Measurements from ENCODE around the gene FKRP. TPM values are rescaled to one million over a fixed set of nuclear protein-coding genes. Genes with fewer than 3 reads are reported as not detected.

FKRP gene
- total RNA-seq, 4 donors from 2014 or later, result 15.7 to 20.4 (median 17.7) TPM

DNA sequence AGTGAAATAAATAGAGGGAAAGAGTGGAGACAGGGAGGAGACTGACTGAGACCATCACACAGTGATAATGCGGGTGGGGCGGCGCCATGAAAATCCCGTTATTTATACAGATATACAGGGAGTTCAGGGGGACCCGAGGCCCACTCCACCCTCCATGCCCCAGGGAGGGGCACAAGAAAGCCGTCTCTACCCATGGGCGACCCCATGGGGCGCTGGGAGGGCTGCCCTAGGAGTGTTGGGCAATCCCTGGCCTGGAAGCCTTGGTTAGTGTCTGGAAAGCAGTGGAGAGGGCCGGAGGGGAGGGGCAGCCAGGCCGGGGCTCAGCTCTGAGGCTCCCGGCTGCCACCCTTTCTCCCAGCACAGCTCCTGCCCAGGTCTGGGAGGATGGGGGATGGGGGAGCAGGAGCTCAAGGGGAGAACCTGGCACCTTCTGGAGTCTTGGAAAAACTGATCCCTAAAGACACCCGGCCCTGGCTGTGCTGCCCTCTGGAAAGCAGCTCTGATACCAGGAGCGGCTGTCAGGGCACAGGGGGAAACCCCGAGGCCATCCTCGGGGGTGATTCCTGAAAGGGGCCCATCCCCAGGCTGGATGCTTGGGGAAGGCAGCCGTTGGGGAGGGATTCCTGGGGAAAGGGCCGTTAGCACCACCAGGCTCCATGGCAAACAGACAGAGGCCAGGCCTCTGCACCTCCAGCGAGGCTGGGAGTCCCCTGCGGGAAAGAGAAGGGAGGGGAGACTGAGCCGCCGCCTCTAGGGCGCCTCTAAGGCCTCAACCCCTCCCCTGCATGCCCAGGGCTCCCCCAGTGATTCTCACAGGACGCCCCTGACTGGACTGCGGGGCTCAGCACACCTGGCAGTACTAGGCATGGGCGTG, 26.0 kb upstream of the FKRP start:
- Histone ChIP-seq H3K36me3 (peaks cover 3 to 54% (median 19%) of the 10 kb centered on the region in 3 donors), H3K4me3 (no peak overlapping the region), H3K27me3 (no peaks in the 10 kb centered on the region), H3K4me1 (peaks cover 0 to 32% (median 21%) of the 10 kb centered on the region in 4 donors), H3K27ac (peak overlapping the region in 3 of 4 donors; percentile 2 to 38 (median 7)), H3K9me3 (no peaks in the 10 kb centered on the region)
- TF ChIP-seq POLR2A (IDR thresholded peaks at IDR 0.05), result no peak
- WGBS, 2 donors, result 64 to 69% methylated on average over 23 to 25 of the region's 25 CpGs
- DNase-seq (ENCODE audit: low spot score in 2 of 2), result no peak

DNA sequence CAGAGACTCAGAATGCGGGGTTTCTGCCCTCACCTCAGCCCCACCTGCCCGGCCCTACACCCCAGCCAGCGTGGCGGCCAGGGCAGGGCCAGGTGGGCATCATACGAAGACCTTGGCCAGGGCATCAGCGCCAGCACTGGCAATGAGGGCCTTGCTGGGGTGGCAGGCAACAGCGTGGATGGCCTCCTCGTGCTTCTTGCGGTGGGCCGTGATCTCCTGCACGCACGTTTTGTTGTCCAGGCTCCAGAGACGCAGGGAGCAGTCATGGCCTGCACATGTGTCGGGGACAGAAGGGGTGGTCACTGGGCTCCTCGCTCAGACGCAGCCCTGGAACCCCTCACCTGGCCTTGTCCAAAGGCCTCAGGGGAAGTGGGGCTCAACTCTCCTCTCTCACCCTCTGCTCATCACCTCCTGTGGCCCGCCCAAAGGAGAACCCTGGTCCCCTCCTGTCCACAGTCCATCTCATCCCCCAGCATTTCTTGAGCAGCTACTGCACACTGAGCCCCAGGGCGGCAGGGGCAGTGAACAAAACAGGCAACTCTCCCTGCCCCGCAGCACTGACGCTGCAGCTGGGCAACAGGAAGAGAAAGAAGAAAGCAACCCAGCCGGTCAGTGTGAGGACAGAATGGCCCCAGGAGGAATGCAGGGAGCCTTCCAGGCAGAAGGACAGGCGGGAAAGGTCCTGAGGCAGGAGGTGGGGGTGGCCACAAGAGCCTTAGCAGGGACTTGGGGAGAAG, 25.2 kb upstream of the FKRP start:
- peak overlapping the region in 1 of 4 donors; percentile 26 for H3K27ac ChIP-seq
- DNase-seq (ENCODE audit: low spot score in 2 of 2), result no peak
- 88 to 90% methylated on average over 20 to 22 of the region's 22 CpGs for WGBS, 2 donors

DNA sequence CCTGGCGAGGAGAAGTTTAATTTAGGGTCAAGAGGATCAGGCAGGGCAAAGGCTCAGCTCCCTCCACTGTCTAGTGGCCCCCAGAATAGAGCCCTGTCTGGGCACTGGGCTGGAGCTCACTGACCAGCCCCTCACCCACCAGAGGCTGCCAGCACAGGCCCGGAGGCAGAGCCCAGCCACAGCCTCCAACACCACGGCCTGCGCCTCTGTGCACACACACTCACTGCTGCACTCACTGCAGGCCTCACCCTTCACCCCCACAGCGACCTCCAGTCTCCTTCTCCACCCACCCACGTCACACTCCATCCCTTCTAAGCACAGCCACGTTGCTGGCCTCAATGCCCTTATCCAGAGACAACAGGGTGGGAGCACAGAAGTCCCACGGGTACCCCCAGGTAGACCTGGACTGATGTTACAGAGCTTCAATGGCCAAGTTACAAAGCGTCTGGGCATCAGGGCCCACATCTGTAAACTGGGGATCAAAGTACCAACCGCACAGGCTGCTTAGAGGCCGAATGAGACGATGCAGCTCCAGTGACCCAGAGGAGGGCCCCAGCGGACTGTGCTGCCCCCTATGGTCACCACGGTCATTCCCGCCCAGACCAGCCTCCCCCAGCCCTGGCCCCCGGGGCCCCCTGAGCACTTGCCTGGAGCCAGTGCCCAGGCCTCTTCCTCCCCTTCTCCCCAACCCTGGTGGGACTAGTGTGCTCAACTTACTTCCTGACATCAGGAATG, 24.4 kb upstream of the FKRP start:
- Histone ChIP-seq H3K27ac (peak overlapping the region in 1 of 4 donors; percentile 15), H3K36me3 (peaks cover 3 to 70% (median 32%) of the 10 kb centered on the region in 3 donors), H3K27me3 (no peaks in the 10 kb centered on the region), H3K4me3 (no peak overlapping the region), H3K9me3 (no peaks in the 10 kb centered on the region), H3K4me1 (peaks cover 0 to 21% (median 10%) of the 10 kb centered on the region in 4 donors)
- 66% methylated on average over 14 of the region's 16 CpGs for WGBS, 2 donors
- TF ChIP-seq EP300 (IDR thresholded peaks at IDR 0.05) (no peak), POLR2A (IDR thresholded peaks at IDR 0.05) (no peak)
- TF ChIP-seq, protein P1, sequence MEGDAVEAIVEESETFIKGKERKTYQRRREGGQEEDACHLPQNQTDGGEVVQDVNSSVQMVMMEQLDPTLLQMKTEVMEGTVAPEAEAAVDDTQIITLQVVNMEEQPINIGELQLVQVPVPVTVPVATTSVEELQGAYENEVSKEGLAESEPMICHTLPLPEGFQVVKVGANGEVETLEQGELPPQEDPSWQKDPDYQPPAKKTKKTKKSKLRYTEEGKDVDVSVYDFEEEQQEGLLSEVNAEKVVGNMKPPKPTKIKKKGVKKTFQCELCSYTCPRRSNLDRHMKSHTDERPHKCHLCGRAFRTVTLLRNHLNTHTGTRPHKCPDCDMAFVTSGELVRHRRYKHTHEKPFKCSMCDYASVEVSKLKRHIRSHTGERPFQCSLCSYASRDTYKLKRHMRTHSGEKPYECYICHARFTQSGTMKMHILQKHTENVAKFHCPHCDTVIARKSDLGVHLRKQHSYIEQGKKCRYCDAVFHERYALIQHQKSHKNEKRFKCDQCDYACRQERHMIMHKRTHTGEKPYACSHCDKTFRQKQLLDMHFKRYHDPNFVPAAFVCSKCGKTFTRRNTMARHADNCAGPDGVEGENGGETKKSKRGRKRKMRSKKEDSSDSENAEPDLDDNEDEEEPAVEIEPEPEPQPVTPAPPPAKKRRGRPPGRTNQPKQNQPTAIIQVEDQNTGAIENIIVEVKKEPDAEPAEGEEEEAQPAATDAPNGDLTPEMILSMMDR (IDR thresholded peaks at IDR 0.05), result no peak
- DNase-seq (ENCODE audit: low spot score in 2 of 2), result no peak

More for the DNA sequence above, 25.2 kb upstream of the FKRP start:
- no peak overlapping the region for H3K4me3 ChIP-seq
- no peaks in the 10 kb centered on the region for H3K27me3 ChIP-seq
- TF ChIP-seq, protein P1 (IDR thresholded peaks at IDR 0.05), result no peak
- TF ChIP-seq EP300 (IDR thresholded peaks at IDR 0.05) (no peak), POLR2A (IDR thresholded peaks at IDR 0.05) (no peak)
- H3K4me1 ChIP-seq, result peaks cover 0 to 24% (median 14%) of the 10 kb centered on the region in 4 donors
- no peaks in the 10 kb centered on the region for H3K9me3 ChIP-seq
- H3K36me3 ChIP-seq, result peaks cover 3 to 62% (median 27%) of the 10 kb centered on the region in 3 donors

DNA sequence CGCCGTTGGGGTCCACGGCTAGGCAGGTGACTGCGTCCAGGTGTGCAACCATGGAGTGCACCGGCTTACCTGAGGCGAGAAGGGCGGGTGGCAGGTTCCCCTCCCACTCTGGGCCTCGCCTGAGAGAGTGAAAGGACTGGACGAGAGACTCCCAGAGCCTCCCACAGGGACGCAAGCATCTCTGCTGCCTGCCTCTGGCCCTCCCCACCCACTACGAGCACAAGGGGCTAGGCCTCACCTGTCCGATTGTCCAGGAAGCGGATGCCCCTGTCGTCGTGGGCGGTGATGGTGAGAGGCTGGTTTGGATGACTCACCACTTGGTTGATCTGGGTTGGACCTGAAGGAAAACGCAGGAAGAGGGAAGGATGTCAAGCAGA, 23.9 kb upstream of the FKRP start:
- Histone ChIP-seq H3K9me3 (no peaks in the 10 kb centered on the region), H3K27me3 (no peaks in the 10 kb centered on the region), H3K4me3 (no peak overlapping the region), H3K36me3 (peaks cover 3 to 75% (median 32%) of the 10 kb centered on the region in 3 donors), H3K27ac (no peak overlapping the region), H3K4me1 (peaks cover 0 to 21% (median 13%) of the 10 kb centered on the region in 4 donors)
- no peak for DNase-seq (ENCODE audit: low spot score in 2 of 2)
- TF ChIP-seq, protein P1 (IDR thresholded peaks at IDR 0.05), result no peak
- TF ChIP-seq EP300 (IDR thresholded peaks at IDR 0.05), result no peak
- TF ChIP-seq POLR2A (IDR thresholded peaks at IDR 0.05), result no peak
- 84 to 86% methylated on average over 17 of the region's 17 CpGs for whole genome bisulfite sequencing, 2 donors

DNA sequence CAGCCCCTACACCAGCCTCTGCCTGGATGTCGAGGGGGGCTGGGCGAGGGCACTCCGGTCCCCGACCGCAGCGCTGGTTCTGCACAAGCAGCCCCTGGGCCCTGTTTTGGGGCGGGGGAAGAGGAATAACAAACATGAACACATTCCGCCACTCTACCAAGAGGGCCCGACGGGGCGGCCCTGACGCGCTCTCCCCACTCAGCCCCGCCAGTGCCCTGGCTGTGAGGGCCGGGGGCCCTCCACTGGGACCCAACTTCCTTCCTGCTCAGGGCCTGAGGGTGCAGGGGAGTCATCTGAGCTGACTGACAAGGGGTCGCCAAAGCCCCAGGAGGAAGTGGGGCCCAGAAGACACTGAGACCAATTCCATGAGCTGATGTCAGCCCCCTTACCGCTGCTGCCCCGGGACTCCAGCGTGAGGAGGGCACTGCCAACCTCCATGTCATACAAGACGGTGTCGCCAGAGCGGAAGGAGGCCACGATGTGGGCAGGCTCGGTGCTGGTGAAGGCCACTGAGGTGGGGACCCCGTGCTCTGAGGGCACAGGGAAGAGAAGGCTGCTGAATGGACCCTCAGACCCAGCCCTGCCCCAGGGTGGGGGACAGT, 23.3 kb upstream of the FKRP start:
- no peaks in the 10 kb centered on the region for H3K27me3 ChIP-seq
- H3K9me3 ChIP-seq, result no peaks in the 10 kb centered on the region
- H3K4me1 ChIP-seq, result peaks cover 0 to 22% (median 12%) of the 10 kb centered on the region in 4 donors
- WGBS, 2 donors, result 83 to 84% methylated on average over 16 to 25 of the region's 25 CpGs
- H3K27ac ChIP-seq, result no peak overlapping the region
- H3K4me3 ChIP-seq, result no peak overlapping the region
- TF ChIP-seq POLR2A (IDR thresholded peaks at IDR 0.05) (no peak), EP300 (IDR thresholded peaks at IDR 0.05) (no peak)
- TF ChIP-seq, protein P1 (IDR thresholded peaks at IDR 0.05), result no peak
- no peak for DNase-seq (ENCODE audit: low spot score in 2 of 2)
- peaks cover 3 to 81% (median 37%) of the 10 kb centered on the region in 3 donors for H3K36me3 ChIP-seq
